H7 (cell line): ENCODE measurements around the gene CHRM4. TPM values are rescaled to one million over a fixed set of nuclear protein-coding genes. Genes with fewer than 3 reads are reported as not detected.
A peak's percentile ranks its signal among the peaks of the same experiment; 100 is the strongest.

Experiments used
- DNase-seq: peaks from one replicate; pipeline ENCODE4 v3.0.0; 2012
- H3K27me3 ChIP-seq: 2 replicates; pipeline ENCODE4 v1.6.0; 2011; ENCODE audit warnings: mild to moderate bottlenecking, low read length; ENCODE audit not compliant: control insufficient read depth, insufficient read depth
- H3K36me3 ChIP-seq: replicated peaks from 2 replicates; pipeline ENCODE4 v1.5.1; 2011; ENCODE audit warnings: low read length; ENCODE audit not compliant: control insufficient read depth, insufficient read depth
- H3K4me3 ChIP-seq: 2 replicates; pipeline ENCODE4 v1.5.1; 2011; ENCODE audit warnings: low read depth, mild to moderate bottlenecking, control low read depth, low read length, moderate library complexity; ENCODE audit not compliant: insufficient read depth
- total RNA-seq: library from RNA; depleted of rRNA; stranded (reverse); fragments of >200 nt; shearing (Covaris generic); gene quantifications from 2 replicates; pipeline ENCODE4 v1.2.3, GENCODE V29; 2014

Gene CHRM4
- total RNA-seq, 1 experiment from 2014 or later, result 0.14 TPM

DNA sequence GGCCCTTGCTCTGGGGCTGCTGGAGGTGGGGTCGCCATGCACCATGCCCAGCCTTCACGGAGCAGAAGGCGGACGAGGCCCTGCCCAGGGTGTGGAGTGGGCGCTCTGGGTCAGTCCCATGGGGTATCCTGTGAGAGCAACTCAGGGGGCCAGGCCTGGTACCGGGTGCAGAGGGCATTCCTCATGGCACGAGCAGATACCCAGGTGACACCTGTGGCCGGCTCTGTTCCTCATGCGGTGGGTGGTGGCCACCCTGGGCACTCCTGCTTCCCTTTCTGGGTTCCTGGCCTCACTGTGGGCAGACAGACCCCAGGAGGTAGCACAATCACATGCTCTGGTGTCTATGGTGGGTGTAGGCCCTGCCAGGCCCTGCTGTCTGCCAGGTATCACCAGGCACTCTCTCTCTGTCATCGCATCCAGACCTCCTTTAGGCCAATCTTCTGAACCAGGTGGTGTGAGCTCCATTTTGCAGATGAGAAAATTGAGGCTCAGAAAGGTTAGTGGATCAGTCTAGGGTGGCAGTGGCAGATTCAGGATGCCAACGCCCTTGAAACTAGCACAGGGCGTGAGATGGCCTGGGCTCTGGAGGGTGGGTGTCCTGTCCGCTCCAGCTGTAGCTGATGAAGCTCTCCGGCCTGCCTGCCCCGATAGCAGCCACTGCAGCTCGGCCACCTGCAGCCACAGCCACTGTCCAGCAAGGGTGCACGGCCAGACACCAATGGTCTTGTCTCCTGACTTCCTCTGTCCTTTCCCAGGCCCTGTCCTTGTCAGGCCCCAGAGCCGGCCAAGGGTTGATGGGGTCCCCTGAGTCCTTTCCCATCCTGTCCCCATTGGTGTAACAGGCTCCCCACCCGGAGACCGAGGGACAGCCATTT, 29.2 kb downstream of the CHRM4 start:
- Histone ChIP-seq H3K4me3 (no peak overlapping the region), H3K36me3 (no peaks in the 10 kb centered on the region; the same call in none of the 2 replicates), H3K27me3 (no peaks in the 10 kb centered on the region)
- no peak for DNase-seq

DNA sequence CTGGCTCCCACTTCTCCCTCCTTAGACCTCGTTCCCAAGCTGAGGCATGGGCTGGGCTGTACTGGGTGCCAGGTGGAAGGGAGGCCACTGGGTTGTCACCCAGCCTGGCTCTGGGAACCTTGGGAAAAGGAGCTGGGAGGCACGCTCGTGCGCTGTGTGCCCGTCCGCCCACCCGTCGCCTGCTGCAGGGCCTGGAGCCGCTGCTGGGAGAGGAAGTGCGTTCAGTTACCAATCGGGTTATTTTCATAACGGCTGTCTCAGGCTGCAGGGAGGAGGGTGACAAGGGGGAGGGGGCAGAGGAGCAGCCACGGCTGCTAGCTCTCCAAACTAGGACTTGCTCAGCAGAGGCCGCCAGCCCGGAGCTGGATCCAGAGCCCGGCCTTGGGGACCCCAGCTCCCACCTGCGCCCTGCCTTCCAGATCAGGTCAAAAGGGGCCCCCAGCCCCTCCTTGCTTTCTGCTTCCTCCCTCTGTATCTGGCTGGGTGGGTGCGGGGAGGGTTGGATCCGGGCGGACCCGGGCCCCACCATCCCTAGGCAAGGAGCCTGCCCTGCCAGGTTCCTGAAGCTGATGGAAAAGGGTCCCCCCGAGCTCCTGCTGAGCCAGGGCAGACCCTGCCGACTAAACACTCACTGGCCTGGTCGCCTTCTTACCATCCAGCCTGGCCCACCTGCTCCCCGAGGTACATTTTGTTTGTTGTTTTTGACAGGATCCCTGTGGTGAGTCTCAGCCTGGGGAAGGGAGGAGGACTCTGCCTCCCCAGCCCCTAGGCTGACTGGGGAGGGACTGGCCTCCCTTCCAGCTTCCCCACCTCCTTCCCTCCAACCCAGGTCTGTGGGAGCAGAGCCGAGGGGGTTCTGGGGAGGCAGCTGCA, 30.1 kb downstream of the CHRM4 start:
- Histone ChIP-seq H3K36me3 (no peaks in the 10 kb centered on the region; the same call in none of the 2 replicates), H3K27me3 (no peaks in the 10 kb centered on the region), H3K4me3 (no peak overlapping the region)
- peak; percentile 83 for DNase-seq

DNA sequence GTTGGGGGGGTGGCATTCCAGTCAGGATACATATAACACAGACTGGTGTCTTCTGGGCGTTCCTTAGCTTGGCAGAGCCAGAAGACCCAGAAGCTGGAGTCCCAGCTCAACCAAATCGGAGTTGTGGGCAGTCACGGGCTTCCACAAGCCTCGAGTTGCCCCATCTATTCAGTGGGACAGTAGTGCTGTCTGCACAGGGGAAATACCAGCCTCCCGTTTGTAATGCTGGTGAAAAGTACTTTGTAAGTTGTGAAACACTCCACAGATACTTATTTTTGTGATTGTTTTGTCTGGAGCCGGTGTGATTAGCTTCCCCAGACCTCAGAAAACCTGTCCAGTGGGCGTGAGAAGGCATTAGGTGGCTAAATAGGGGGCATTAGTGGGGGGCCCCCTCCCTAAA, 30.7 kb downstream of the CHRM4 start:
- no peaks in the 10 kb centered on the region for H3K27me3 ChIP-seq
- no peak overlapping the region for H3K4me3 ChIP-seq
- DNase-seq, result no peak
- H3K36me3 ChIP-seq, result no peaks in the 10 kb centered on the region; the same call in none of the 2 replicates

DNA sequence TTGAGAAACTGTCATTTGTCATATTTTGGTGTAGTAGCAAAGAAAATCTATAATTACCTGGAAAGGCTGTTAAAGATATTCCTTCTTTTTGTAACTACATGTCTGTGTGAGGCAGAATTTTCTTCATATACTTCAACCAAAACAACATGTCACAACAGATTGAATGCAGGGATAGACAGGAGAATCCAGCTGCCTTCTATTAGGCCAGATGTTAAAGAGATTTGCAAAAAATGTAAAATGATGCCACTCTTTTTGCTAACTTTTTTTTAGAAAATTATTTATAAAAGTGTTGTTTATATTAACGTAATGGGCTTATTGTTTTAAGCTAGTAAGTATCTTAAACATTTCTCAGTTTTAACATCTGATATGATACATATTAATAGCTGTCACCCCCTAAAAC, 31.6 kb downstream of the CHRM4 start:
- H3K27me3 ChIP-seq, result no peaks in the 10 kb centered on the region
- no peak overlapping the region for H3K4me3 ChIP-seq
- no peak for DNase-seq
- H3K36me3 ChIP-seq, result no peaks in the 10 kb centered on the region; the same call in none of the 2 replicates

DNA sequence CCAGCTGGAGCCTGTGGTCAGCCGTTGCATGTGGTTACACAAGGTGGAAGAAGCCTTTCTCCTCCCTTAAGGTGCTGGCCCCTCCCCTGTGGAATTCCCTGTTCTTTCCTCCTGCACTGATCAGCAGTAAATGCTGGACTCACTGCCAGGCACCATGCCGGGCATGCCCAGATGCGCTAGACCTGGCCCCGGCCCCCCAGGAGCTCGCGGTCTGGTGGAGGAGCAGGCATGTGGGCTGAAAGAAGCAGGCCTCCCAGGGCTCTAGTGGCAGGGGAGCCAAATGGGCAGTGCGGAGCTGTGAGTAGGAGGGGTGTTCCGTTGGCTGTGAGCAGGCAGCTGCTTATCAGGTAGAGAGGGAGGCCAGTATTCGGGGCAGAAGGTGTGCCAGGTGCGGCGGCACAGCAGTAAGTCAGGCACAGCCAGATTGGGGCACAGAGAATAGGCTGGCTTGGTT, 34.1 kb downstream of the CHRM4 start:
- Histone ChIP-seq H3K4me3 (no peak overlapping the region), H3K36me3 (no peaks in the 10 kb centered on the region; the same call in 1 of the 2 replicates), H3K27me3 (no peaks in the 10 kb centered on the region)
- DNase-seq, result no peak

DNA sequence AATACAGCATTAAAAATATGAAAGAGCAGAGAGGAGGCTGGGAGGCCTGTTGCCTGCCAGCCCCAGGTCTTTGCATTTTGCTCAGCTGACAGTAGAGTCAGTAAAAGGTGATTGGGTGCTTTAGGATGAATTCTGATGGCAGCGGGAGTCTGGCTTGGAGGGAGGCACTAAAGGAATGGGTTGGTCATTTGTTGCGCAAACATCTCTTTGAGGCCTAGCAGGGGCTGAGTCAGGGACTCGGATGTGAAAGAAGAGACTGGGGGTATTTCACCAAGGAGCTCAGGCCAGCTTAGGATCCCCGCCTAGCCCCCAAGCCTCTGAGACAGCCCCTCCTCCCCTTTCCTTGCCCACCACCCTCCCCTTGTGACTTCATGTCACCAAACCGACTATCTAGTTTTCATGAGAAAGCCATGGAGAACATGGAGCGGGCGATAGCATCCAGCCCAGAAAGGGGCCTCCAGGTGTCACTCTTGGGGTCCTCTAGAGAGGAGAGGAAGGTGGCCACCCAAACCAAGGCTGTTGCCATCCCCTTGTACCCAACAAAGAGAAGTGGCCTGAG, 34.6 kb downstream of the CHRM4 start:
- Histone ChIP-seq H3K36me3 (no peaks in the 10 kb centered on the region; the same call in 1 of the 2 replicates), H3K4me3 (no peak overlapping the region), H3K27me3 (no peaks in the 10 kb centered on the region)
- no peak for DNase-seq

DNA sequence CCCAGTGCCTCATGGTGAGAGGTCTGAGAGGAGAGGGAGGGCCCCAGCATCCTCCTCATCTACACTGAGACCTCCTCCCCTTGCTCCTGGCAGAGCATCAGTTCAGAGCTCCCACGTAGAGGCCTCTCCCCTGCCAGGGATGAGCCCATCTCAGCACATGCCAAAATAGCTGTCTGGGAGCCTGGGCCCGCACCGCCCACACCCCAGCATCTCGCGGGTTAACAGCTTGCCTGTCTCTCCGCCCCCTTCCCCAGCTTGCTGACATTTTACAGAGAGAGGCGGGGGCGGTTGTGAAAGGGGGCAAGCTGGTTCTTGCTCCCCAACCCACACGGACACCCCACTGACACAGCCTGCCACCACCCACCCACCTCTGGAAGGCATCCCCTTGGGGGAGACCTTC, 37.9 kb downstream of the CHRM4 start:
- Histone ChIP-seq H3K4me3 (no peak overlapping the region), H3K36me3 (no peaks in the 10 kb centered on the region; the same call in none of the 2 replicates), H3K27me3 (no peaks in the 10 kb centered on the region)
- no peak for DNase-seq

DNA sequence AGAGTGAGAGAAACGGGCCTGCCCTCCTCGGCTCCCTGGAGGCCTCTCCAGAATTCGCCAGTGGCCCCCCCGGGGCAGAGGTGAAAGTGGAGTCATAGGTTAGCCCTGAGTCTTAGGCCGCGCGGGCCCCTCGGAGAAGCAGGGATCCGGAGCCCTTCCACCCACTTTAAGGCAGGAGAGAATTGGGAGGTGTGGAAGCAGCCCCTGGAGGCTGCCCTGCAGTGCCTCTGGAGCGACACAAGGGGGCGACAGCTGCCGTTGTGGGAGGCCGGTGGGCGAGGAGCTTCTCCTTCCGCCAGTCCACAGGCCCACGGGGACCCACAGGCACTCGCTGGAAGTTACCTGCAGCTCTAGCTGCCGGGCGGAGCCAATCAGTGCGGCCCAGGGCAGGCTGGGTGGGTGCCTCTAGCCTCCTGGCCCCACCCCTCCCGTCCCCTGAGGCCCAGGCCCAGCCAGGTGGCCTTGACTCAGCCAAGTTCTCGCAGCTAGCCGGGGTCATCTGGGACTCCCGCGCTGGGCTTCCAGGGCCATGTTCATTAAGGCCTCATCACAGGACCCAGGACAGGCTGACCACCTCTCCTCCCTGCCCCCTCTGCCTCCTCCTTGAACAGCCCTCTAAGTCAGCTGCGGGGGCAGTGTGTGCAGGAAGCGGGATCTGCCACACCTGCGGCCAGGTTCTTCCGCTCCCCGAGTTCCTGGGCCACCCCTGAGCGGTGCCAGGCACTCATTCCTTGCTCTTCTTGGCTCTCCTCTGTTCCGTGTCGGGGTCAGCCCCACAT, 39.3 kb downstream of the CHRM4 start:
- DNase-seq, result peak; percentile 93
- H3K4me3 ChIP-seq, result no peak overlapping the region
- no peaks in the 10 kb centered on the region for H3K27me3 ChIP-seq
- no peaks in the 10 kb centered on the region; the same call in none of the 2 replicates for H3K36me3 ChIP-seq

DNA sequence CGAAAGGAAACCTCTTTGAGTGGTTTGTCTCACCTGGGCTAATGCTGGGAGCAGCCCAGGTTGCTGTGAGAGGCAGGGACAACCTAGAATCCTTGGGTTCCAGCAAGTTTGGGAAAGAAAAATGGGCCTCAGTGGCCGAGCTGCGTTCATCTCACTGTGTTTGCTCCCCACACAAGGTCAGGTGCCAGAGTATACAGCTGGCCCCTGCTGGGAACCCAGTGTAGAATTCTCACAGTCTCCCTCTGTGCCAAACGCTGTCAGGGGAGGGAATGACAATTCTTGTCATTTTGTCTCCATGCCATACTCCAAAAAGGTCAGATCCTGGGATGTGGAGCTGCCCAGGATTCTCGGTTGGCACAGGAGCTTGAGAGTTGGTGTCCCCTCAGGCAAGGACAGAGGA, 40.0 kb downstream of the CHRM4 start:
- no peak for DNase-seq
- no peaks in the 10 kb centered on the region for H3K27me3 ChIP-seq
- H3K36me3 ChIP-seq, result no peaks in the 10 kb centered on the region; the same call in none of the 2 replicates
- no peak overlapping the region for H3K4me3 ChIP-seq

DNA sequence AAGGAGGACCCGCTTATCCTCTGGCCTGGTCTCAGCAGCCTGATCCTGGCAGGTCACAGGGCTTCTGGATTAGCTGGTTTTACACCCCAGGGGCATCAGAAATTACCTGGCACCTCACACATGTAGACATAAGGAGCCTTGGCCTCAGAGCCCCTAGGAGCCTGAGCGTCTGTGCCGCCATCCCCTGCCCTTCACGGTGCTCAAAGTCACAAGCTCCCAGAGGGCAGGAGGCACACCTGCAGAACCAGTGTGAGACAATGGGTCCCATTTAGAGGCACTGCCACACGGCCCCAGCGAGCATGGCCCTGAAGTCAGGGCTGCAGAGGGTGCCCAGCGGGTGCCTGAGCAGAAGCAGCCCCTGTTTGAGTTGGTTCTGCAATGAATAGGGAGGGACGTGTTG, 40.4 kb downstream of the CHRM4 start:
- Histone ChIP-seq H3K36me3 (no peaks in the 10 kb centered on the region; the same call in none of the 2 replicates), H3K4me3 (no peak overlapping the region), H3K27me3 (no peaks in the 10 kb centered on the region)
- no peak for DNase-seq

DNA sequence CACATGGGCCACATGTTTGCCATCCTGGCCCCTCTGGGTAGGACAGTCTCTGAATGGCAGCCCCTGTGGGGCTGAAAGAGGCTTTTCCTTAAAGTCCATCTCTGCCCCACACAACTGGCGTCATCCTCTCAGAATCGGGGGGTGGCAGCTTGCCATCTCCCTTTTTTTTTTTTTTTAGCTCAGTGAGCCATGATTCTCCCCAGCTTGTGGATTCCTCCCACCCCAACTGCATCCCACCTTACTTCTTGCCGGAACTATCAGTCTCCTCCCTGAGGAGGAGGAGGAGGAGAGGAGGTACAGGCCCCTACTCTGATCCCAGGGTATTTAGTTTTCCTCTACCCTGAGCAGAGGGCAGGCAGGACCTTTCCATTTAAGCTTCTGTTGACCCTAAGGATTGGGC, 40.9 kb downstream of the CHRM4 start:
- Histone ChIP-seq H3K27me3 (no peaks in the 10 kb centered on the region), H3K4me3 (no peak overlapping the region), H3K36me3 (no peaks in the 10 kb centered on the region; the same call in none of the 2 replicates)
- no peak for DNase-seq

DNA sequence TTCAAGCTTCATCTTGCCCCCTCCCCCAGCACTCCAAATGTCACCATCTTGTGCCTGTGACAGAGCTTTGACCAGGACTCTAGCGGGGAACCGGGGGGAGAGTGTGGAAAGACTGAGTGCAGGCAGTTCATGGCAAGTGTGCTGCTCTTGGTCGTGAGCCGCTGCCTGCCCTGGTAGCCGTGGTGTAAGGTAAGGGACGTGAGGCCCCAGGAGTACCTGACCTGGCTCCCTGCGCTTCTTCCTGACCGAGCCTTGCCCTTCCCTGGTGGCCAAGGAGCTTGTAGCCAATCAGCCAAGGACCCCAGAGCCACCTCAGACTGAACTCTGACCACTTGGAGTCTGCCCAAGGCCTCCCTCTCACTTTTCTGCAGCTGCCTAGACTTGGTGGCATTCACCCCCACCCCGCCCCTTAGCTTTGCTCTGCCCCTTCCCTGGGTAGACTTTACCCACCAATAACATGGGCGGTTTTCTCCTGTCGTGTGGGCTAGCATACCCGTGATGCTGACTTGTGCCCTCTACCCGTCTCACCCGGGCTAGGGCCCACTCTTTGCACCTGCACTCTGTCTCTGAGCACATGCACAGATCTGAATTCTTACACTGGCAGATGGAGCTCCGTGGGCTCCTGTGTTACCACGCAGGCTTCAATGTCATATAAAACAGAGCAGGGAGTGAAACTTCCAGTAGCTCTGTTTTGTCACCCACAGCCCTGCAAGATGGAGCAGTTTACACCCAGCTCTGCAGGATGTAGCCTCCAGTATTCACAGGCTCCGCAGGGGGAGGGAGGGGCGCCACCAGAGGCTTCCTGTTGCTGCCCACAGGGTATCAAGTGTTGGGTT, 42.8 kb downstream of the CHRM4 start:
- no peak for DNase-seq
- Histone ChIP-seq H3K27me3 (no peaks in the 10 kb centered on the region), H3K36me3 (no peaks in the 10 kb centered on the region; the same call in none of the 2 replicates), H3K4me3 (peak overlapping the region; percentile 1; the same call in 1 of the 2 replicates)

DNA sequence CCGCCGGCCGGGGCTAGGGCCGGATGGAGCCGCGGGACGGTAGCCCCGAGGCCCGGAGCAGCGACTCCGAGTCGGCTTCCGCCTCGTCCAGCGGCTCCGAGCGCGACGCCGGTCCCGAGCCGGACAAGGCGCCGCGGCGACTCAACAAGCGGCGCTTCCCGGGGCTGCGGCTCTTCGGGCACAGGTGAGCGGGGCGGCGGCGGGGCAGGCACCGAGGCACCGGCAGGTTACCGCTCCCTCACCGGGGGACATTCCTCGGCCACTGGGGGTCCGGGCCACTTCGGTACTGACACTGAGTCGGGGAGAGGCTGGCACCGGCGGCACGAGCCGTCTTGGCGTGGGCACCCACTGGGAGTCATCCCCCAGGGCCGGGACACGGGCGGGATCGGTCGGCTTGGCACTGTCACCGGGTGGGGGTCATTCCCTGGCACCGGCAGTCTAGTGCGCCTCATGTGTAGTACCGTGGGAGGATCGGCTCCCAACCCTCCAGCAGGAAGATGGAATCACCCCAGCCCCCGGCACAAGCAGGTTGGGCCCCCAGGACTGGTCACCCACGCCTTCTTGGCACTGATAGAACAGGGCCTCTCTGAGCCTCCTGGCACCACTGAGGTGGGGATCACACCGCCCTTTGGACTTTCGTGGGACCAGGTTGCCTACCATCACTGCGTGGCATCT, 43.8 kb downstream of the CHRM4 start:
- no peaks in the 10 kb centered on the region for H3K27me3 ChIP-seq
- DNase-seq, result no peak
- peak overlapping the region; percentile 80 for H3K4me3 ChIP-seq
- H3K36me3 ChIP-seq, result no peaks in the 10 kb centered on the region; the same call in none of the 2 replicates
